HCT116 (cell line): Measurements from ENCODE around the gene NELL1. TPM values are rescaled to one million over a fixed set of nuclear protein-coding genes. Genes with fewer than 3 reads are reported as not detected.

Experiments
- ATAC-seq: fragments of 200-7000 bp; cut with Tn5 transposase; 2 replicates; pipeline ENCODE4 v1.9.1; 2020; ENCODE audit warnings: mild to moderate bottlenecking, moderate library complexity
- BruUV-seq: library from RNA; stranded (reverse); fragments of 400-500 nt; replicated peaks from 2 replicates; lab custom pipeline; 2021; lab: Mats Ljungman, UMichigan
- CTCF ChIA-PET: fragments of 300-600 bp; sonication (Branson Sonifier 250); formaldehyde crosslinking; loops from one replicate; lab custom pipeline; 2021; ENCODE audit warnings: antibody characterized with exemption; lab: Charles Lee
- POLR2A ChIA-PET: fragments of 300-600, 350-600 bp; sonication (Branson Sonifier 250); formaldehyde crosslinking; loops from one replicate; lab custom pipeline; 2021; ENCODE audit warnings: antibody characterized with exemption; lab: Charles Lee
- RAD21 ChIA-PET, 2 experiments: fragments of 300-600 bp; sonication (Branson Sonifier 250); formaldehyde crosslinking; loops; one replicate each; lab custom pipeline; 2023; ENCODE audit warnings: low total read pairs in 2 of 2; ENCODE audit not compliant: uncharacterized antibody in 2 of 2, unreplicated experiment in 2 of 2, low non-redundant PET in 1 of 2; lab: Charles Lee
- DNase-seq: peaks from one replicate; pipeline ENCODE4 v3.0.0-alpha.2; 2010; ENCODE audit warnings: low read depth, low spot score
- H2AFZ ChIP-seq: fragments of 200-600 bp; shearing (Covaris generic), sonication (generic); 2 replicates; pipeline ENCODE4 v1.6.1; 2017; ENCODE audit warnings: low read depth, mixed run types, mixed read lengths, antibody characterized with exemption, low read length; ENCODE audit not compliant: poor library complexity, severe bottlenecking
- H3K27ac ChIP-seq: 2 replicates; pipeline ENCODE4 v1.5.1; 2012; ENCODE audit warnings: low read depth, low read length
- H3K27me3 ChIP-seq: fragments of 200-600 bp; sonication (generic); 2 replicates; pipeline ENCODE4 v1.6.1; 2016; ENCODE audit warnings: mixed run types, low read length, mixed read lengths; ENCODE audit not compliant: insufficient read depth
- H3K36me3 ChIP-seq, 2 experiments: fragments of 200-500 bp in 1 of 2; fragments of 200-600 bp in 1 of 2; sonication (Bioruptor generic) in 1 of 2; sonication (generic) in 1 of 2; 2 replicates each; pipeline versions ENCODE4 v1.5.1 to v1.6.1; 2014 to 2016; ENCODE audit warnings: low read length in 2 of 2, inconsistent platforms in 1 of 2, mixed read lengths in 1 of 2, mixed run types in 1 of 2; ENCODE audit not compliant: insufficient read depth in 2 of 2, control insufficient read depth in 1 of 2
- H3K4me1 ChIP-seq, 2 experiments: fragments of 200-600 bp in 1 of 2; sonication (generic) in 1 of 2; 2 replicates each; pipeline versions ENCODE4 v1.5.1 to v1.6.1; 2012 to 2017; ENCODE audit warnings: low read length in 2 of 2, inconsistent platforms in 1 of 2, mild to moderate bottlenecking in 1 of 2, mixed read lengths in 1 of 2, mixed run types in 1 of 2, moderate library complexity in 1 of 2; ENCODE audit not compliant: insufficient read depth in 2 of 2, control insufficient read depth in 1 of 2
- H3K4me2 ChIP-seq: fragments of 200-600 bp; sonication (generic); 2 replicates; pipeline ENCODE4 v1.6.1; 2017; ENCODE audit warnings: mixed run types, low read length, mixed read lengths
- H3K4me3 ChIP-seq, 2 experiments: fragments of 200-600 bp in 1 of 2; sonication (generic) in 1 of 2; replicated peaks in 1 of 2; 2 replicates each; pipeline ENCODE4 v1.5.1; 2011 to 2016; ENCODE audit warnings: low read length in 2 of 2, control low read depth in 1 of 2, low read depth in 1 of 2, mild to moderate bottlenecking in 1 of 2, mixed read lengths in 1 of 2, mixed run types in 1 of 2
- H3K79me2 ChIP-seq: fragments of 200-600 bp; sonication (generic); 2 replicates; pipeline ENCODE4 v1.6.1; 2017; ENCODE audit warnings: mild to moderate bottlenecking, mixed run types, low read length, moderate library complexity, mixed read lengths; ENCODE audit not compliant: insufficient read depth
- H3K9ac ChIP-seq: fragments of 200-600 bp; sonication (generic); 2 replicates; pipeline ENCODE4 v1.6.1; 2016; ENCODE audit warnings: low read length, mixed read lengths
- H3K9me2 ChIP-seq: fragments of 200-600 bp; sonication (generic), shearing (Covaris generic); 2 replicates; pipeline ENCODE4 v1.6.1; 2017; ENCODE audit warnings: mixed run types, mild to moderate bottlenecking, moderate library complexity; ENCODE audit not compliant: insufficient read depth
- H3K9me3 ChIP-seq, 2 experiments: fragments of 200-500 bp in 1 of 2; fragments of 200-600 bp in 1 of 2; sonication (Bioruptor generic) in 1 of 2; sonication (generic) in 1 of 2; 2 replicates each; pipeline ENCODE4 v1.6.1; 2014 to 2017; ENCODE audit warnings: low read length in 2 of 2, mixed read lengths in 2 of 2, inconsistent platforms in 1 of 2, low read depth in 1 of 2, mild to moderate bottlenecking in 1 of 2, mixed run types in 1 of 2, moderate library complexity in 1 of 2; ENCODE audit not compliant: control insufficient read depth in 1 of 2, insufficient read depth in 1 of 2
- H4K20me1 ChIP-seq: fragments of 200-600 bp; sonication (generic), shearing (Covaris generic); 2 replicates; pipeline ENCODE4 v1.6.1; 2017; ENCODE audit warnings: mixed run types, mild to moderate bottlenecking, moderate library complexity; ENCODE audit not compliant: insufficient read depth
- CBX3 ChIP-seq: IDR thresholded peaks from 2 replicates; pipeline ENCODE4 v1.6.1; 2012; ENCODE audit warnings: low read depth
- ELF1 ChIP-seq: IDR thresholded peaks from 2 replicates; pipeline ENCODE4 v1.6.1; 2012; ENCODE audit warnings: low read depth, borderline replicate concordance
- EZH2 ChIP-seq: fragments of 200-600 bp; sonication (generic); IDR thresholded peaks from 2 replicates; pipeline ENCODE4 v1.6.1; 2017; ENCODE audit warnings: antibody characterized with exemption, mixed run types
- JUND ChIP-seq: IDR thresholded peaks from 2 replicates; pipeline ENCODE4 v1.6.1; 2012
- RAD21 ChIP-seq: IDR thresholded peaks from 2 replicates; pipeline ENCODE4 v1.6.1; 2012; ENCODE audit warnings: low read depth, mild to moderate bottlenecking
- SIN3A ChIP-seq: IDR thresholded peaks from 2 replicates; pipeline ENCODE4 v1.6.1; 2012; ENCODE audit warnings: low read depth
- SP1 ChIP-seq: IDR thresholded peaks from 2 replicates; pipeline ENCODE4 v1.6.1; 2012; ENCODE audit warnings: low read depth
- SRF ChIP-seq: IDR thresholded peaks from 2 replicates; pipeline ENCODE4 v1.6.1; 2012; ENCODE audit warnings: low read depth
- ZFX ChIP-seq: fragments of 450-650 bp; IDR thresholded peaks from 2 replicates; pipeline ENCODE4 v1.6.1; 2017
- intact Hi-C: fragments of 100-400 bp; cut with micrococcal nuclease; formaldehyde crosslinking; loops from 2 replicates; pipeline ENCODE4 v1.10.0; 2022
- total RNA-seq: library from RNA; stranded (reverse); gene quantifications from one replicate; pipeline ENCODE4 v1.2.1, GENCODE V29; 2021; ENCODE audit not compliant: unreplicated experiment

Gene NELL1
- total RNA-seq, 1 experiment from 2014 or later = not detected

DNA sequence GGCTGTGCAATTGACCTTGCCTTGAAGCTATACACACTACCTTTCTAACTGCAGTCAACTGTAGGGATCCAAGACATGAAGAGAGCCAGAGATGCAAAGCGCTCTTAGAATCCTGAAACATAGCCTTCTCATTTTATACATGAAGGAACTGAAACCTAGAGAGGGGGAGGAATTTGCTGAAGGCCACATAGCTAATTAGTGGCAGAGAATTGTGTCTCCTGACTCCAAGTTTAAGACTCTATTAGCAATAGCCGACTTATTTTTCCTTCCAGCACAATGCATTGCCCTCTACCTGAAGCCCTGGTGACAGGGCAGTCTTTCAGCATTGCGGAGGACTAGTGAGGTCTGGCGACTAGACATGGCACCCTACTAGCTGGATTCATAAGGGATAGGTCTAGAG lies 796.5 kb downstream of the NELL1 start:
- BruUV-seq = no TSS peak

DNA sequence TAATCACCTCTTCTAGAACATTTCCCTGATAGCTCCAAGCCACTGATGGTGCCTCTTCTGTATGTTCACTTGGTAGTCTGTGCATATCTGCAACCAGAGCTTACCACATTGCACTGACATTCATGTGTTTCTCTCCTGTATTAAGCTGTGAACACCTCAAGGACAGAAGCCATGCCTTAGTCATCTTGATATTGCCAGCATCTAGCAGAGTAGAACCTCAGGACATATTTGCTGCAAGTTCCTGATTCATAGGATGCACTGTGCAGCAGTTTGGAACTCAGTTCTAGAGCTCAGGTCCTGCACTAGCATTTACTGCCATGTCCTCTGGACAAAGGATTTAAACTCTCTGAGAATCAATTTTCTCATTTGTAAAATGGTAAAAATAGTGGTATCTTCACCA lies 801.1 kb downstream of the NELL1 start:
- no TSS peak for BruUV-seq
- H4K20me1 ChIP-seq = no peaks in the 10 kb centered on the region
- no peaks in the 10 kb centered on the region for H3K27me3 ChIP-seq
- DNase-seq (no peak), ATAC-seq (no peak)
- no peaks in the 10 kb centered on the region for H3K9me2 ChIP-seq
- H3K36me3 ChIP-seq = no peaks in the 10 kb centered on the region
- CTCF ChIA-PET = no interaction called here
- no peak overlapping the region for H3K4me3 ChIP-seq
- peaks cover 9 to 13% of the 10 kb centered on the region in 2 experiments; a peak in 2 of 4 replicates for H3K9me3 ChIP-seq
- H3K27ac ChIP-seq = no peak overlapping the region
- no peak overlapping the region for H2AFZ ChIP-seq
- RAD21 ChIA-PET = no interaction called here
- intact Hi-C loops = no loop called here
- H3K4me1 ChIP-seq = no peaks in the 10 kb centered on the region
- no peak overlapping the region for H3K9ac ChIP-seq
- no peaks in the 10 kb centered on the region for H3K79me2 ChIP-seq
- POLR2A ChIA-PET = no interaction called here
- TF ChIP-seq ELF1 (no peak), EZH2 (no peak)
- no peak overlapping the region for H3K4me2 ChIP-seq

More for the DNA sequence above, 796.5 kb downstream of the NELL1 start:
- Histone ChIP-seq H3K79me2 (no peaks in the 10 kb centered on the region), H3K27ac (no peak overlapping the region), H3K9me3 (peaks cover 13 to 23% of the 10 kb centered on the region in 2 experiments; a peak in 2 of 4 replicates), H2AFZ (no peak overlapping the region), H3K27me3 (no peaks in the 10 kb centered on the region), H3K4me1 (no peaks in the 10 kb centered on the region), H4K20me1 (no peaks in the 10 kb centered on the region), H3K9ac (no peak overlapping the region), H3K36me3 (no peaks in the 10 kb centered on the region), H3K4me2 (no peak overlapping the region), H3K4me3 (no peak overlapping the region), H3K9me2 (no peaks in the 10 kb centered on the region)
- ChIA-PET CTCF (no interaction called here), POLR2A (no interaction called here), RAD21 (no interaction called here)
- no peak for ATAC-seq
- no peak for DNase-seq
- intact Hi-C loops = no loop called here
- TF ChIP-seq JUND = no peak

DNA sequence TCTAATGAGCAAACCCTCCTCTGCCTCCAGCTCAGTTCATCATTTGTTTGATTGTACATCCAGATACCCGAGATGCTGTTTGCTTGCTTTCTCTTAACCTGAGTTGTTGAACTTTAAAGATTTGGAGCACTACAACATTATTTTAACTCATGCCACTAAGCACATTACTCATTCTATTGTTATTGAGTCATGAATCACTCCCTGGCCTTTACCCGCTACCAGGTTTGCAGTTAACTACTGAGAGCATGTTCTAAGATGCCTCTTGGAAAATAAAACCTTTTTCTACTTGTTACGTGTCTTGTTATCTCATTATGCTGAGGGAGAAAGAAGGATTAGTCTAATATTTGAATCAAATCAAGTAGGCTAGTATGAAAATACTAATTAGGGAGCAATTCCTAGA lies 802.9 kb downstream of the NELL1 start:
- RAD21 ChIA-PET = no interaction called here
- BruUV-seq = no TSS peak
- H3K9ac ChIP-seq = no peak overlapping the region
- TF ChIP-seq ELF1 (no peak), SP1 (no peak), CBX3 (no peak), SRF (no peak), EZH2 (no peak), RAD21 (no peak), ZFX (no peak), SIN3A (no peak)
- POLR2A ChIA-PET = no interaction called here
- no peak overlapping the region for H3K27ac ChIP-seq
- no peaks in the 10 kb centered on the region for H3K79me2 ChIP-seq
- no peaks in the 10 kb centered on the region for H3K36me3 ChIP-seq
- CTCF ChIA-PET = no interaction called here
- no peak overlapping the region for H2AFZ ChIP-seq
- intact Hi-C loops = no loop called here
- no peaks in the 10 kb centered on the region for H4K20me1 ChIP-seq
- H3K27me3 ChIP-seq = no peaks in the 10 kb centered on the region
- H3K4me2 ChIP-seq = no peak overlapping the region
- H3K9me3 ChIP-seq = peaks cover 3 to 11% of the 10 kb centered on the region in 2 experiments; a peak in 2 of 4 replicates
- ATAC-seq = no peak
- no peaks in the 10 kb centered on the region for H3K9me2 ChIP-seq
- DNase-seq = no peak
- no peaks in the 10 kb centered on the region for H3K4me1 ChIP-seq
- H3K4me3 ChIP-seq = no peak overlapping the region
